OCI-LY3 (cell line): ENCODE results near the gene MXRA8.
A peak's percentile ranks its signal among the peaks of the same experiment; 100 is the strongest.

Experiments used
- H2AFZ ChIP-seq: fragments of 200-600, 300-600 bp; shearing (Covaris generic); 2 replicates; pipeline ENCODE4 v1.6.0; 2014; ENCODE audit warnings: antibody characterized with exemption, low read depth, low read length
- H3K27ac ChIP-seq: fragments of 200-600, 300-600 bp; sonication (generic); 2 replicates; pipeline ENCODE4 v1.5.1; 2014; ENCODE audit warnings: mild to moderate bottlenecking, low read length, moderate library complexity, mixed read lengths
- H3K27me3 ChIP-seq: fragments of 200-600, 300-600 bp; sonication (generic); 2 replicates; pipeline ENCODE4 v1.6.1; 2014; ENCODE audit warnings: low read depth, low read length, mixed read lengths
- H3K36me3 ChIP-seq: fragments of 200-600, 300-600 bp; sonication (generic); replicated peaks from 2 replicates; pipeline ENCODE3; 2014; ENCODE audit warnings: low read depth, low read length, mixed read lengths
- H3K4me1 ChIP-seq: fragments of 300-600, 200-600 bp; sonication (generic); 2 replicates; pipeline ENCODE4 v1.6.1; 2014; ENCODE audit warnings: low read length, mixed read lengths
- H3K4me2 ChIP-seq: fragments of 200-600, 300-600 bp; sonication (generic); 2 replicates; pipeline ENCODE4 v1.6.1; 2014; ENCODE audit warnings: low read length, mixed read lengths
- H3K4me3 ChIP-seq: fragments of 300-600, 200-600 bp; sonication (generic); 2 replicates; pipeline ENCODE4 v1.5.1; 2014; ENCODE audit warnings: antibody characterized with exemption, mild to moderate bottlenecking, low read length, moderate library complexity
- H3K79me2 ChIP-seq: fragments of 300-600, 200-600 bp; shearing (Covaris generic); 2 replicates; pipeline ENCODE4 v1.6.1; 2014; ENCODE audit warnings: mild to moderate bottlenecking, low read length, mixed read lengths
- H3K9ac ChIP-seq: fragments of 300-600, 200-600 bp; shearing (Covaris generic); 2 replicates; pipeline ENCODE4 v1.6.0; 2014; ENCODE audit warnings: mild to moderate bottlenecking, low read length, moderate library complexity
- H3K9me3 ChIP-seq: fragments of 200-600, 300-600 bp; shearing (Covaris generic); 2 replicates; pipeline ENCODE4 v1.6.1; 2014; ENCODE audit warnings: low read length, mixed read lengths; ENCODE audit not compliant: insufficient read depth
- H4K20me1 ChIP-seq: fragments of 200-600, 300-600 bp; sonication (generic); 2 replicates; pipeline ENCODE4 v1.6.1; 2016; ENCODE audit warnings: low read length, mixed read lengths; ENCODE audit not compliant: insufficient read depth
- EZH2phosphoT487 ChIP-seq: fragments of 200-600 bp; shearing (Covaris generic); IDR thresholded peaks from 2 replicates; pipeline ENCODE4 v1.6.1; 2018; ENCODE audit warnings: antibody characterized with exemption, mixed run types, low read depth
- TF ChIP-seq, protein P1 (sequence below): fragments of 200-600, 300-600 bp; sonication (generic); IDR thresholded peaks from 2 replicates; pipeline ENCODE4 v1.5.1; 2014; ENCODE audit warnings: antibody characterized with exemption, low read length, low read depth

MXRA8 gene

GRCh38 chr1:1359308-1359663, 931 bp upstream of the MXRA8 start:
- no peak overlapping the region for H3K27ac ChIP-seq
- no peak overlapping the region for H3K4me2 ChIP-seq
- H3K4me1 ChIP-seq: peaks cover 20% of the 10 kb centered on the region; the same call in 1 of the 2 replicates
- H3K9ac ChIP-seq: no peak overlapping the region
- TF ChIP-seq, protein P1, sequence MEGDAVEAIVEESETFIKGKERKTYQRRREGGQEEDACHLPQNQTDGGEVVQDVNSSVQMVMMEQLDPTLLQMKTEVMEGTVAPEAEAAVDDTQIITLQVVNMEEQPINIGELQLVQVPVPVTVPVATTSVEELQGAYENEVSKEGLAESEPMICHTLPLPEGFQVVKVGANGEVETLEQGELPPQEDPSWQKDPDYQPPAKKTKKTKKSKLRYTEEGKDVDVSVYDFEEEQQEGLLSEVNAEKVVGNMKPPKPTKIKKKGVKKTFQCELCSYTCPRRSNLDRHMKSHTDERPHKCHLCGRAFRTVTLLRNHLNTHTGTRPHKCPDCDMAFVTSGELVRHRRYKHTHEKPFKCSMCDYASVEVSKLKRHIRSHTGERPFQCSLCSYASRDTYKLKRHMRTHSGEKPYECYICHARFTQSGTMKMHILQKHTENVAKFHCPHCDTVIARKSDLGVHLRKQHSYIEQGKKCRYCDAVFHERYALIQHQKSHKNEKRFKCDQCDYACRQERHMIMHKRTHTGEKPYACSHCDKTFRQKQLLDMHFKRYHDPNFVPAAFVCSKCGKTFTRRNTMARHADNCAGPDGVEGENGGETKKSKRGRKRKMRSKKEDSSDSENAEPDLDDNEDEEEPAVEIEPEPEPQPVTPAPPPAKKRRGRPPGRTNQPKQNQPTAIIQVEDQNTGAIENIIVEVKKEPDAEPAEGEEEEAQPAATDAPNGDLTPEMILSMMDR: no peak
- no peak for TF ChIP-seq EZH2phosphoT487
- H3K4me3 ChIP-seq: no peak overlapping the region
- H4K20me1 ChIP-seq: no peaks in the 10 kb centered on the region
- H3K36me3 ChIP-seq: no peaks in the 10 kb centered on the region
- peaks cover 17% of the 10 kb centered on the region for H3K27me3 ChIP-seq
- no peaks in the 10 kb centered on the region for H3K9me3 ChIP-seq
- H2AFZ ChIP-seq: no peak overlapping the region
- no peaks in the 10 kb centered on the region for H3K79me2 ChIP-seq

GRCh38 chr1:1357871-1358432, 403 bp downstream of the MXRA8 start:
- Histone ChIP-seq H3K27me3 (peaks cover 17% of the 10 kb centered on the region), H3K4me3 (peak overlapping the region; percentile 34; the same call in 1 of the 2 replicates), H3K9me3 (no peaks in the 10 kb centered on the region), H3K79me2 (no peaks in the 10 kb centered on the region), H4K20me1 (no peaks in the 10 kb centered on the region), H3K4me2 (peak overlapping the region; percentile 28), H2AFZ (no peak overlapping the region), H3K9ac (no peak overlapping the region), H3K4me1 (peaks cover 26% of the 10 kb centered on the region), H3K36me3 (no peaks in the 10 kb centered on the region), H3K27ac (no peak overlapping the region)
- no peak for TF ChIP-seq EZH2phosphoT487
- TF ChIP-seq, protein P1: no peak

GRCh38 chr1:1356796-1357401, 1.5 kb downstream of the MXRA8 start:
- H3K36me3 ChIP-seq: no peaks in the 10 kb centered on the region
- H3K27me3 ChIP-seq: peaks cover 17% of the 10 kb centered on the region
- no peak overlapping the region for H3K4me2 ChIP-seq
- H3K9me3 ChIP-seq: no peaks in the 10 kb centered on the region
- no peaks in the 10 kb centered on the region for H3K79me2 ChIP-seq
- H2AFZ ChIP-seq: no peak overlapping the region
- H3K27ac ChIP-seq: no peak overlapping the region
- no peak overlapping the region for H3K4me3 ChIP-seq
- TF ChIP-seq, protein P1: no peak
- no peak for TF ChIP-seq EZH2phosphoT487
- H3K9ac ChIP-seq: no peak overlapping the region
- H3K4me1 ChIP-seq: peaks cover 26% of the 10 kb centered on the region
- H4K20me1 ChIP-seq: no peaks in the 10 kb centered on the region

- Histone ChIP-seq H3K9ac (no peak overlapping the region), H3K4me1 (peaks cover 25% of the 10 kb centered on the region; the same call in 1 of the 2 replicates), H4K20me1 (no peaks in the 10 kb centered on the region), H3K4me2 (no peak overlapping the region), H3K79me2 (no peaks in the 10 kb centered on the region), H2AFZ (no peak overlapping the region), H3K27me3 (peaks cover 17% of the 10 kb centered on the region), H3K4me3 (no peak overlapping the region), H3K36me3 (no peaks in the 10 kb centered on the region), H3K27ac (no peak overlapping the region), H3K9me3 (no peaks in the 10 kb centered on the region)
- TF ChIP-seq, protein P1: no peak
- no peak for TF ChIP-seq EZH2phosphoT487
Observed at GRCh38 chr1:1356166-1356795, 2.1 kb downstream of the MXRA8 start.
